SK-N-SH (cell line): ENCODE data around the gene FN3K.

Experiments
- CTCF ChIP-seq: fragments of 200-600 bp; sonication (generic); IDR thresholded peaks from 2 replicates; pipeline ENCODE4 v1.6.1; 2017; ENCODE audit warnings: antibody characterized with exemption, mild to moderate bottlenecking, moderate library complexity
- RAD21 ChIP-seq: IDR thresholded peaks from 2 replicates; pipeline ENCODE4 v1.6.1; 2012; ENCODE audit warnings: mild to moderate bottlenecking, low read length
- REST ChIP-seq: IDR thresholded peaks from 2 replicates; pipeline ENCODE4 v1.6.1; 2012; ENCODE audit warnings: mild to moderate bottlenecking, low read depth, low read length, moderate library complexity
- RXRA ChIP-seq: IDR thresholded peaks from 2 replicates; pipeline ENCODE4 v1.4.0; 2012; ENCODE audit warnings: low read depth, mild to moderate bottlenecking, borderline replicate concordance
- TAF1 ChIP-seq: IDR thresholded peaks from 2 replicates; pipeline ENCODE4 v1.6.1; 2012; ENCODE audit warnings: low read depth, mild to moderate bottlenecking, low read length, moderate library complexity, borderline replicate concordance

DNA sequence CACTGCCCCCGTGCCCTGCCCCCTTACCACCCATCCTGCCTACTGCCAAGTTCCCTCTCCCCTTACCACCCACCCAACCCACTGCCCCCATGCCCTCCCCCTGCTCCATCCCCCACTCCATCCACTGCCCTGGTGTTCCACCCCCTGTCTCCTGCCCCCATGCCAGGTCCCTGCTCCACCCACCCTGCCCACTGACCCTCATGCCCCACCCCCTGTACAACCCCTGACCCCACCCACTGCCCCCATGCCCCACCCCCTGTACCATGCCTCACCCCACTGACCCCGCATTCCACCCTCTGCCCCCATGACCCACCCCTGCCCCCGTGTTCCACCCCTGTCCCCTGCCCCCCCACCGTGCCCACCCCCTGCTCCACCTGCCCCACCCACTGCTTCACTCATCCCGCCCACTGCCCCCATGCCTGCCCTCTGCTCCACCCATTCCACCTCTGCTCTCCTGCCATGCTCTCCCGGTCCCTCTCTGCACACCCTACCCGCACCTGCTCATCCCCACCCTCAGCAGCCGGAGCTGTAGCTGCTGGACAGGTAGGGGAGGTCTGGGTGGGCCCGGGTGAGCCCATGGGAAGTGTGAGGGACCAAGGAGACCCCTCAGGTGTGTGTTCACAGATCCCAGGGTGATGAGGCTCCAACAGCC is 26.3 kb upstream of the FN3K start:
- TF ChIP-seq CTCF (no peak), RAD21 (no peak), TAF1 (no peak), REST (no peak), RXRA (no peak)
